GM20000 (cell line): Measurements from ENCODE around the gene HIVEP2.

Source experiments
- DNase-seq: peaks from one replicate; pipeline ENCODE4 v3.0.0; 2012; ENCODE audit warnings: low spot score
- CTCF ChIP-seq: IDR thresholded peaks from 2 replicates; pipeline ENCODE4 v1.5.1; 2012; ENCODE audit warnings: mild to moderate bottlenecking, control low read depth; ENCODE audit errors: extremely low read depth, missing control alignments

HIVEP2 gene

GRCh38 chr6:142880201-142880600, 64.8 kb downstream of the HIVEP2 start:
- no peak for TF ChIP-seq CTCF
- no peak for DNase-seq

GRCh38 chr6:142879527-142879926, 65.4 kb downstream of the HIVEP2 start:
- DNase-seq = no peak
- no peak for TF ChIP-seq CTCF

DNA sequence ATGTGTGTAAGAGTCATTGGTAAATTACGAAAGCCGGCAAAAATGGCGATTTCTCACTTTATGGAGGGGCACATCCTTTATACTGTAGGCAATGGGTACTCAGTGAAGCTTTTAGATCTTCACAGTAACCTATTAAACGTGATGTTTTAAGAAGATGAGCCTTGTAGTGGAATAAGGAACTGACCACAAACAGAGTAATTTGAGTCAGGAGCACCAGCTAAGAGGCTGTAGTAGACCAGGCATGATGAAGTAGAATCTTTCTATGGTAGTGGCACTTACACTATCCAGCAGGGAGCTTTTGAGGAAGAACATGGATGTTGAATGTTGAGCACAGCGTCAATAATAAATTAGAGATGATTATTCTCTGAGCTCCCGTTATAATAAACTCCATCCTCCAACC, 65.9 kb downstream of the HIVEP2 start:
- DNase-seq = no peak

GRCh38 chr6:142878407-142878806, 66.6 kb downstream of the HIVEP2 start:
- TF ChIP-seq CTCF = no peak
- DNase-seq = peak; percentile 24

More for the DNA sequence above, 65.9 kb downstream of the HIVEP2 start:
- TF ChIP-seq CTCF = no peak

GRCh38 chr6:142874676-142875075, 70.3 kb downstream of the HIVEP2 start:
- no peak for DNase-seq
- TF ChIP-seq CTCF = no peak

- no peak for DNase-seq
- TF ChIP-seq CTCF = no peak
Measured at GRCh38 chr6:142872376-142872775, 72.6 kb downstream of the HIVEP2 start.

DNA sequence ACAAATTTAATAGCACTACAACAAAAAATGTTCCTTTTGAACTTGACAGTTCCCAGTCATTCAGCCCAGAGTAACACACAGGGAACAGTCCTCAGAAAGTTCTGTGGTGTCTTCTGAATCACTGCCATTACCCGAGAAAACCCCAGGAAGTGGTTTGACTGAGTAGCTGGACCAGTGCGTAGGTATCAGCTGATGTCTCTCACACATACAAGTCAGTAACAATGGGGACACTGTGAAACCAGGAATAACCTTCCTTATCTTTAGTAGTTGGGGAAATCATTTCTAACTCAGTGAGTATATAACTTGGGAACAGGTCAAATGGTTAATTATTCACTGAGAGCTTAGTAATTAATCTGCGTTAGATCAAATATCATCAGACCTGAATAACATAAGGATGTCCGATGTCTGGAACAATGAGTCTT, 73.1 kb downstream of the HIVEP2 start:
- peak; percentile 50 for DNase-seq
- no peak for TF ChIP-seq CTCF
